K562 (cell line): ENCODE data around the gene TECTA. TPM values are rescaled to one million over a fixed set of nuclear protein-coding genes. Genes with fewer than 3 reads are reported as not detected.

Experiments used
- ATAC-seq: fragments of 200-7000 bp; cut with Tn5 transposase; 3 replicates; pipeline ENCODE4 v1.9.1; 2020; ENCODE audit warnings: moderate library complexity
- BruUV-seq: library from RNA; stranded (reverse); fragments of 400-500 nt; replicated peaks from 2 replicates; lab custom pipeline; 2021; lab: Mats Ljungman, UMichigan
- CTCF ChIA-PET: fragments of 300-600 bp; formaldehyde crosslinking; extraction: SDS; loops from one replicate; lab custom pipeline; 2021; ENCODE audit warnings: low intra/inter-chr PET ratio; lab: Yijun Ruan, JAX
- POLR2A ChIA-PET: fragments of 300-600, 350-650 bp; sonication (Branson Sonifier 250); formaldehyde crosslinking; extraction: SDS; loops from one replicate; lab custom pipeline; 2021; ENCODE audit warnings: antibody characterized with exemption, inconsistent platforms; lab: Yijun Ruan, JAX
- DNase-seq, 4 experiments: peaks; one replicate each; pipeline versions ENCODE4 v3.0.0 to v3.0.0-alpha.2; 2011 to 2018; ENCODE audit warnings: low spot score in 3 of 4, mixed read lengths in 3 of 4; ENCODE audit errors: extremely low read depth in 1 of 4
- FAIRE-seq: peaks from 2 replicates; lab custom pipeline; 2011; peaks lifted over from hg19 to GRCh38; lab: Jason Lieb, UNC
- H2AFZ ChIP-seq: 2 replicates; pipeline ENCODE4 v1.6.0; 2011; ENCODE audit warnings: low read depth, low read length, control low read depth, inconsistent platforms
- H3K27ac ChIP-seq: fragments of 200-600 bp; 3 replicates; pipeline ENCODE4 v1.8.0; 2011; ENCODE audit warnings: low read depth, mild to moderate bottlenecking, control low read depth, inconsistent platforms, low read length, moderate library complexity, mixed read lengths; ENCODE audit errors: extremely low read depth
- H3K27me3 ChIP-seq, 2 experiments: fragments of 300-600 bp in 1 of 2; 2 replicates in 1 of 2; 3 replicates in 1 of 2; pipeline versions ENCODE4 v1.6.0 to v1.8.0; 2011; ENCODE audit warnings: inconsistent platforms in 2 of 2, low read length in 2 of 2, mild to moderate bottlenecking in 1 of 2, mixed read lengths in 1 of 2, moderate library complexity in 1 of 2; ENCODE audit not compliant: control insufficient read depth in 2 of 2, insufficient read depth in 2 of 2
- H3K36me3 ChIP-seq: fragments of 300-600 bp; 3 replicates; pipeline ENCODE4 v1.8.0; 2011; ENCODE audit warnings: mild to moderate bottlenecking, low read length, inconsistent platforms; ENCODE audit not compliant: control insufficient read depth, insufficient read depth
- H3K4me1 ChIP-seq, 2 experiments: fragments of 200-600 bp in 1 of 2; replicated peaks in 1 of 2; 2 replicates in 1 of 2; 3 replicates in 1 of 2; pipeline versions ENCODE4 v1.5.1 to v1.8.0; 2011; ENCODE audit warnings: inconsistent platforms in 2 of 2, low read length in 2 of 2, mild to moderate bottlenecking in 1 of 2, mixed read lengths in 1 of 2, moderate library complexity in 1 of 2; ENCODE audit not compliant: control insufficient read depth in 2 of 2, insufficient read depth in 2 of 2
- H3K4me2 ChIP-seq: 2 replicates; pipeline ENCODE4 v1.6.1; 2011; ENCODE audit warnings: low read length, control low read depth, inconsistent platforms, mixed read lengths; ENCODE audit not compliant: insufficient read depth
- H3K4me3 ChIP-seq: fragments of 200-600 bp; sonication (generic), shearing (Covaris generic); 2 replicates; pipeline ENCODE4 v1.5.1; 2016; ENCODE audit warnings: control low read depth, inconsistent platforms
- H3K79me2 ChIP-seq: fragments of 200-600 bp; 3 replicates; pipeline ENCODE4 v1.8.0; 2011; ENCODE audit warnings: low read length, inconsistent platforms; ENCODE audit not compliant: control insufficient read depth, insufficient read depth
- H3K9ac ChIP-seq, 2 experiments: 2 replicates each; pipeline versions ENCODE4 v1.6.0 to v1.6.1; 2011; ENCODE audit warnings: low read depth in 2 of 2, low read length in 2 of 2, control low read depth in 1 of 2, inconsistent platforms in 1 of 2, mild to moderate bottlenecking in 1 of 2, mixed read lengths in 1 of 2; ENCODE audit not compliant: insufficient read depth in 1 of 2
- H3K9me1 ChIP-seq: one replicate; pipeline ENCODE4 v1.6.0; 2011; ENCODE audit warnings: inconsistent platforms, mild to moderate bottlenecking, low read length, moderate library complexity; ENCODE audit not compliant: control insufficient read depth, insufficient read depth
- H3K9me3 ChIP-seq: replicated peaks from 2 replicates; pipeline ENCODE4 v1.5.1; 2011; ENCODE audit warnings: low read depth, low read length, inconsistent platforms; ENCODE audit not compliant: control insufficient read depth, insufficient read depth
- H4K20me1 ChIP-seq: replicated peaks from 2 replicates; pipeline ENCODE4 v1.6.1; 2011; ENCODE audit warnings: low read length, inconsistent platforms, mixed read lengths; ENCODE audit not compliant: control insufficient read depth, insufficient read depth
- GTF2B ChIP-seq: IDR thresholded peaks from 2 replicates; pipeline ENCODE4 v1.6.1; 2011; ENCODE audit not compliant: insufficient read length; ENCODE audit errors: extremely low read depth
- IFI16 ChIP-seq: fragments of 250-450 bp; sonication (Bioruptor Pico); IDR thresholded peaks from 2 replicates; pipeline ENCODE4 v2.1.2; 2022; ENCODE audit warnings: mild to moderate bottlenecking, inconsistent platforms
- NCOR1 ChIP-seq: fragments of 450-650 bp; IDR thresholded peaks from 2 replicates; pipeline ENCODE4 v1.6.1; 2016; ENCODE audit warnings: mild to moderate bottlenecking, moderate library complexity
- NFRKB ChIP-seq: fragments of 450-650 bp; IDR thresholded peaks from 2 replicates; pipeline ENCODE4 v1.6.1; 2016; ENCODE audit warnings: low read depth
- NR4A1 ChIP-seq, 2 experiments: fragments of 250-450 bp in 1 of 2; fragments of 450-650 bp in 1 of 2; sonication (Bioruptor Pico) in 1 of 2; IDR thresholded peaks; 2 replicates each; pipeline versions ENCODE4 v1.4.0 to v1.6.1; 2016 to 2020; ENCODE audit warnings: mild to moderate bottlenecking in 2 of 2, missing compliant biosample characterization in 1 of 2, missing genetic modification characterization in 1 of 2, moderate library complexity in 1 of 2
- POU5F1 ChIP-seq: fragments of 150-350 bp; IDR thresholded peaks from 2 replicates; pipeline ENCODE4 v1.6.1; 2014; ENCODE audit warnings: borderline replicate concordance, low read length, low read depth, mild to moderate bottlenecking; ENCODE audit not compliant: partially characterized antibody
- RBM14 ChIP-seq: fragments of 200-400 bp; formaldehyde crosslinking; IDR thresholded peaks from 2 replicates; pipeline ENCODE4 v1.6.1; 2018; ENCODE audit warnings: low read depth, mild to moderate bottlenecking, low read length, moderate library complexity, borderline replicate concordance; ENCODE audit not compliant: insufficient read depth
- RNF219 ChIP-seq: fragments of 250-450 bp; sonication (Bioruptor Pico); IDR thresholded peaks from 2 replicates; pipeline ENCODE4 v1.5.0; 2022; ENCODE audit warnings: mild to moderate bottlenecking
- TAL1 ChIP-seq: fragments of 450-650 bp; IDR thresholded peaks from 2 replicates; pipeline ENCODE4 v1.6.1; 2016; ENCODE audit warnings: mild to moderate bottlenecking
- XRCC5 ChIP-seq: fragments of 200-400 bp; formaldehyde crosslinking; IDR thresholded peaks from 2 replicates; pipeline ENCODE4 v1.6.1; 2017; ENCODE audit warnings: low read depth, mild to moderate bottlenecking, low read length
- ZBTB34 ChIP-seq: fragments of 250-450 bp; sonication (Bioruptor Pico); IDR thresholded peaks from 2 replicates; pipeline ENCODE4 v1.8.0; 2021; ENCODE audit warnings: mild to moderate bottlenecking, moderate library complexity
- ZBTB5 ChIP-seq: fragments of 450-650 bp; IDR thresholded peaks from 2 replicates; pipeline ENCODE4 v1.6.1; 2017; ENCODE audit warnings: antibody characterized with exemption
- ZC3H4 ChIP-seq: sonication (generic); formaldehyde crosslinking; IDR thresholded peaks from 2 replicates; pipeline ENCODE4 v1.9.0; 2021; ENCODE audit warnings: missing genetic modification reagents, borderline replicate concordance
- ZFX ChIP-seq: sonication (generic); formaldehyde crosslinking; IDR thresholded peaks from 2 replicates; pipeline ENCODE4 v1.8.0; 2022; ENCODE audit warnings: mild to moderate bottlenecking, missing genetic modification reagents, moderate library complexity
- ZNF282 ChIP-seq: sonication (generic); formaldehyde crosslinking; IDR thresholded peaks from 2 replicates; pipeline ENCODE4 v1.8.1; 2023; ENCODE audit warnings: missing genetic modification reagents
- ZNF41 ChIP-seq: fragments of 250-450 bp; sonication (Bioruptor Pico); conservative IDR thresholded peaks from 2 replicates; pipeline ENCODE4 v1.4.0; 2020; ENCODE audit warnings: mild to moderate bottlenecking
- ZNF431 ChIP-seq: sonication (generic); formaldehyde crosslinking; IDR thresholded peaks from 2 replicates; pipeline ENCODE4 v1.8.0; 2022; ENCODE audit warnings: mild to moderate bottlenecking, missing genetic modification reagents
- WGBS: fragments of 100-300 bp; shearing (Covaris generic); methylation state at CpG from one replicate; pipeline ENCODE4 v1.1.6; 2016; ENCODE audit warnings: low coverage, mixed read lengths; ENCODE audit not compliant: insufficient coverage; ENCODE audit errors: missing lambda C conversion rate; 5-methylcytosine and 5-hydroxymethylcytosine counted together
- in situ Hi-C: fragments of 300-500 bp; cut with MboI; formaldehyde crosslinking; loops from 4 replicates; pipeline ENCODE4 v1.15.0; 2018; ENCODE audit warnings: inconsistent platforms, mixed read lengths
- intact Hi-C: fragments of 100-400 bp; cut with micrococcal nuclease; formaldehyde crosslinking; loops from 2 replicates; pipeline ENCODE4 v1.14.2; 2022
- polyA plus RNA-seq, 8 experiments: library from polyadenylated mRNA; depleted of rRNA in 4 of 8; stranded (reverse) in 5 of 8; unstranded in 3 of 8; fragments of >200 nt; fragmentation: Nextera tagmentation in 2 of 8; fragmentation: Illumina TruSeq in 1 of 8; extraction: Ambion mirVana in 2 of 8; extraction: Trizol in 1 of 8; gene quantifications; 2 replicates each; pipeline versions ENCODE4 v1.2.1 to v1.2.3, GENCODE V29; 2011 to 2014; ENCODE audit warnings: inconsistent platforms in 1 of 8, missing spikeins in 1 of 8
- total RNA-seq, 7 experiments: library from RNA; depleted of rRNA in 6 of 7; stranded (reverse); fragments of >200 nt in 6 of 7; fragmentation: Illumina TruSeq in 2 of 7; extraction: Trizol in 2 of 7; gene quantifications; 2 replicates each; pipeline versions ENCODE4 v1.2.1 to v1.2.3, GENCODE V29; 2011 to 2021; ENCODE audit warnings: low replicate concordance in 1 of 7

Gene TECTA
- total and polyA plus RNA-seq, 9 of the 15 experiments (the other 6 are each of a cell fraction or from before 2014, with no cell fraction given), result under 0.01 to 0.04 (median 0.03) TPM; not detected in 5

GRCh38 chr11:121067453-121067852 lies 33.6 kb upstream of the TECTA start:
- Histone ChIP-seq H3K27ac (no peak overlapping the region), H3K27me3 (no peaks in the 10 kb centered on the region), H3K4me1 (no peaks in the 10 kb centered on the region), H3K9me3 (no peaks in the 10 kb centered on the region), H3K4me3 (no peak overlapping the region), H2AFZ (no peak overlapping the region), H3K79me2 (no peaks in the 10 kb centered on the region), H3K9ac (no peak overlapping the region), H4K20me1 (no peaks in the 10 kb centered on the region)
- no TSS peak for BruUV-seq
- no peak for FAIRE-seq
- POLR2A ChIA-PET, result no interaction called here
- intact Hi-C loops, result no loop called here
- no peak for TF ChIP-seq ZNF41 (CRISPR knock-in tag)
- no peak for TF ChIP-seq NFRKB
- no peak for TF ChIP-seq NR4A1 (CRISPR knock-in tag; IDR thresholded peaks at IDR 0.05)
- no peak for TF ChIP-seq NR4A1 (tag; IDR thresholded peaks at IDR 0.05)
- no peak for TF ChIP-seq NCOR1
- TF ChIP-seq ZFX (CRISPR knock-in tag), result no peak
- TF ChIP-seq ZBTB5, result no peak
- TF ChIP-seq XRCC5, result no peak
- no peak for TF ChIP-seq GTF2B
- no peak for TF ChIP-seq ZBTB34 (CRISPR knock-in tag)
- no peak for TF ChIP-seq ZC3H4 (CRISPR knock-in tag)
- no peak for TF ChIP-seq POU5F1
- TF ChIP-seq RNF219 (CRISPR knock-in tag), result no peak
- no peak for TF ChIP-seq RBM14
- no peak for TF ChIP-seq ZNF282
- no peak for TF ChIP-seq ZNF431 (CRISPR knock-in tag)
- no peak for TF ChIP-seq IFI16 (CRISPR knock-in tag)
- no peak for TF ChIP-seq TAL1
- TF ChIP-seq, all 486 proteins: peak for 0
- in situ Hi-C loops, result no loop called here
- Histone ChIP-seq H3K36me3 (no peaks in the 10 kb centered on the region), H3K9me1 (no peaks in the 10 kb centered on the region), H3K4me2 (no peak overlapping the region)
- DNase-seq (no peak), ATAC-seq (no peak)
- CTCF ChIA-PET, result no interaction called here
- 4% methylated on average over 2 of the region's 2 CpGs for WGBS
